Large intestine (tissue), 3 donors: Measurements from ENCODE around the gene TMX4. TPM values are rescaled to one million over a fixed set of nuclear protein-coding genes. Genes with fewer than 3 reads are reported as not detected.

ENCODE experiments used
- DNase-seq, 2 donors: peaks; one replicate each; pipeline versions ENCODE4 v3.0.0 to v3.0.0-alpha.2; 2013
- H3K27ac ChIP-seq: one replicate; pipeline ENCODE4 v1.5.1; 2013; ENCODE audit warnings: low read length
- H3K27me3 ChIP-seq: 2 replicates; pipeline ENCODE4 v1.6.1; 2013; ENCODE audit warnings: low read length; ENCODE audit not compliant: control insufficient read depth, insufficient read depth
- H3K36me3 ChIP-seq: 2 replicates; pipeline ENCODE4 v1.6.1; 2013; ENCODE audit warnings: low read length; ENCODE audit not compliant: control insufficient read depth, insufficient read depth
- H3K4me1 ChIP-seq: one replicate; pipeline ENCODE4 v1.6.1; 2013; ENCODE audit warnings: low read length; ENCODE audit not compliant: control insufficient read depth, insufficient read depth
- H3K4me3 ChIP-seq: one replicate; pipeline ENCODE4 v1.5.1; 2013; ENCODE audit warnings: low read length
- H3K9me3 ChIP-seq: one replicate; pipeline ENCODE4 v1.6.1; 2013; ENCODE audit warnings: mild to moderate bottlenecking, low read depth, low read length, moderate library complexity; ENCODE audit not compliant: control insufficient read depth
- WGBS: methylation state at CpG from one replicate; pipeline ENCODE4 v1.1.5; 2013; ENCODE audit warnings: low lambda C conversion rate; ENCODE audit not compliant: insufficient coverage; 5-methylcytosine and 5-hydroxymethylcytosine counted together
- polyA plus RNA-seq: library from polyadenylated mRNA; unstranded; fragments of 120-200 nt; gene quantifications from one replicate; pipeline ENCODE4 v1.2.1, GENCODE V29; 2013

The TMX4 gene
- polyA plus RNA-seq, 1 donor, result 22.9 TPM

DNA sequence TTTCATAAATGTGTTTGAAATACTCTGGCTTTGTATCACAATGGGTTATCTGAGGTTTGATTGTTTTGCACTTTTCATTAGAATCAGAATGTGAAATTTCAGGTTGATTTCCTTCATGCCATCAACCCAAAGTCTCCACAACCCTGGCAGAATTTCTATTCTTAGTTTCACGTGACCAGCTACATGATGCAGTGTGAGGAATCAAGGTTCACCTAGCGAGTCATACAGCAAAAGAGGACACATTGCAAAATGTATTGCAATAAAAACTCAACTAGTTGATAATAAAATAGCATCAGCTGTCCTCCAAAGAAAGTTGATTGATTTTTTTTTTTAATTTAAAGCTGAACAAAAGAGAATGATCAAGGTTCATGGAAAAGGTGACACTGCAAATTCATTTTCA, 81.5 kb downstream of the TMX4 start:
- no peak overlapping the region for H3K27ac ChIP-seq
- no peaks in the 10 kb centered on the region for H3K27me3 ChIP-seq
- no peaks in the 10 kb centered on the region for H3K9me3 ChIP-seq
- H3K36me3 ChIP-seq, result no peaks in the 10 kb centered on the region
- peaks cover 4% of the 10 kb centered on the region for H3K4me1 ChIP-seq
- H3K4me3 ChIP-seq, result no peak overlapping the region
- no CpG with 5 or more reads among the region's 2 CpGs for WGBS
- DNase-seq, result peak; percentile 52 to 67

DNA sequence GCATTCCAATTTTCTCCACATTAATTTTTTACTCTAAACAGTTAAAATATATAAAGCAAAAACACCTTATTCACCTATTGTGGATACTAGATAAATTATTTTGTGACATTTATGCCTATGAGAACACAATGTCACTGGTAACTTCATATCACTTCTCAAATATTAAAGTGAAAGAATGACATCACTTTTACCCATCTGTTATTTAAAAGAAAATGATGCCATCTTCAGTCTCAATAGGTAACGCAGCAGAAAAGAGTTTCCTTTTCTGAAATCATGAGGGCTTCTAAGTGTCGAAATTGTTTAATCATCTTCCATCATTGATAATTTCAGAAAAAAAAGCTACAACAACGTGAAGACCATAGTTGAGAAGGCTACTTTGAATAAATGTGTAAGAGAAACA, 82.2 kb downstream of the TMX4 start:
- 92% methylated on average over 2 of the region's 3 CpGs for WGBS
- no peaks in the 10 kb centered on the region for H3K36me3 ChIP-seq

DNA sequence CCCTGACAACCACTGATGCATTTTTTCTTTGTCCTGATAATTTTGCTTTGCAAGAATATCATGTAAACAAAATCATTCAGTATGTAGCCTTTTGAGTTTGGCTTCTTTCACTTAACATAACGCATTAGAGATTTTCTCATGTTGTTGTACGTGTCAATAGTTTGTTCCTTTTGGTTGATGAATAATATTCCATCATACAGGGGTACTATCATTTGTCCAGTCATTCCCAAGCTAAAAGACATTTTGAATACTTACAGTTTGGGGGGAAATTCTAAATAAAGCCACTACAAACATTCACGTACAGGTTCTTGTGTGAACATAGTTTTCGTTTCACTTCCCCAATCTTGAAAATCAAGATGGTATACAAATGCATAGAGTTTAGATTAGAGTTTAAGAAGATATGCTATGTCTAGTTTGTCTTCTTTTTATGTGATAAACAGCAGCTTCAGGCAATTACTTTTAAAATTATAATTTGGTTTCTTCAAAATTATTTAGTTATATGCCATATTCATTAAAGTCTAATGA, 84.5 kb downstream of the TMX4 start:
- WGBS, result 88% methylated on average over 2 of the region's 4 CpGs
- Histone ChIP-seq H3K4me3 (no peak overlapping the region), H3K9me3 (no peaks in the 10 kb centered on the region), H3K27me3 (no peaks in the 10 kb centered on the region), H3K4me1 (peaks cover 4% of the 10 kb centered on the region), H3K36me3 (no peaks in the 10 kb centered on the region), H3K27ac (no peak overlapping the region)
- DNase-seq, result no peak

More for the DNA sequence above, 82.2 kb downstream of the TMX4 start:
- no peak for DNase-seq
- H3K9me3 ChIP-seq, result no peaks in the 10 kb centered on the region
- no peak overlapping the region for H3K27ac ChIP-seq
- no peaks in the 10 kb centered on the region for H3K27me3 ChIP-seq
- H3K4me3 ChIP-seq, result no peak overlapping the region
- H3K4me1 ChIP-seq, result peaks cover 4% of the 10 kb centered on the region

DNA sequence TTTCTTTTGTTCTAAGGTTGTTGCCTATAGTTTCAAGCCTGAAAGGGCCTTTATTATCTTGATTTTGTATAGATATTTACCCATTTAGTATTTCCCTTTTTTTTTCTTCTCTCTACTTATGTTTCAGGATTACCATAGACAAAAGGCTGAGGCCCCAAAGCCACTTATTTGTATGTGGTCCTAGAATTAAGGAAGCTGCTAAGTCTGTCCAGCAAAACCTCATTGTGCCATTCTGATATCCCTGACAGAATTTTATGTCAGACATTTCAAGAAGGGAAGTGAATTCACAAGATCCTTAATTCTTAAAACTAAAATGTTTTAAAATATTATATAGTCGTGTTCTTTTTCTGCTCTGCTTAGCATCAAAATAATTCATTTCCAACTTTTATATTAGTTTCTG, 86.2 kb downstream of the TMX4 start:
- Histone ChIP-seq H3K27me3 (no peaks in the 10 kb centered on the region), H3K27ac (no peak overlapping the region), H3K36me3 (no peaks in the 10 kb centered on the region), H3K9me3 (no peaks in the 10 kb centered on the region), H3K4me3 (no peak overlapping the region), H3K4me1 (peaks cover 1% of the 10 kb centered on the region)
- WGBS, result 92% methylated on average over 1 of the region's 1 CpG
- DNase-seq, result no peak

DNA sequence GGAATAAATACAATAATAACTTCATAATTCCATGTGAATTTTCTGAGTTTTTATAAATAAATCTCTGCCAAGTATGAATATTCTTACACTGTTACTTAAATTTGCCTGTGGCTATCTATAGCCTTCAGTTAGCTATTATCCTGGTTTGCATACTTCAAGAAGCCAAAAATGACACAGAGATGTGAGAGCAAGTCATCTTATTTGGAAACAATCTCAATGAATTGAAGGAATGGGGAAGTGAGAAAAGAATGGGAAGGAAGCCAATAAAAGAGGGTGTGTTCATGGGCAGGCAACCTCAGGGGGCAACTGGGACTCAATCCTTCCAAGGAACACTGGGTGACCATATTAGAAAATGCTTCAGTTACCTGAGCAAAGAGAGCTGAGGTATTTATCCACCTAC, 89.2 kb downstream of the TMX4 start:
- Histone ChIP-seq H3K9me3 (no peaks in the 10 kb centered on the region), H3K4me1 (no peaks in the 10 kb centered on the region), H3K27me3 (no peaks in the 10 kb centered on the region), H3K36me3 (no peaks in the 10 kb centered on the region), H3K27ac (no peak overlapping the region), H3K4me3 (no peak overlapping the region)
- DNase-seq, result no peak

Other genes with a start within 250 kb of the TMX4 start
- gene HAO1, start 79.3 kb downstream of the TMX4 start, polyA plus RNA-seq, result not detected
- 7.4 TPM for gene PLCB1, start 112.5 kb upstream of the TMX4 start, polyA plus RNA-seq